Measurements from ENCODE around the gene SOSTDC1. TPM values are rescaled to one million over a fixed set of nuclear protein-coding genes. Genes with fewer than 3 reads are reported as not detected.

Gene SOSTDC1
- total RNA-seq, 2 experiments from 2014 or later: not detected

GRCh38 chr7:16412274-16413254, 53.0 kb downstream of the SOSTDC1 start:
- Histone ChIP-seq H3K27ac (ENCODE audit: low read depth, low read length, poor library complexity, severe bottlenecking) (no peak overlapping the region), H3K36me3 (ENCODE audit: insufficient read depth, low read length) (no peaks in the 10 kb centered on the region), H3K4me2 (ENCODE audit: low read length) (no peak overlapping the region), H3K9me2 (ENCODE audit: insufficient read depth, low read length) (no peaks in the 10 kb centered on the region), H2AFZ (ENCODE audit: low read length) (no peak overlapping the region), H3K4me1 (ENCODE audit: insufficient read depth, low read length, poor library complexity, severe bottlenecking) (no peaks in the 10 kb centered on the region), H4K20me1 (ENCODE audit: insufficient read depth, low read length) (no peaks in the 10 kb centered on the region), H3K9me3 (ENCODE audit: low read length) (no peaks in the 10 kb centered on the region), H3K79me2 (ENCODE audit: insufficient read depth, low read depth, low read length) (no peaks in the 10 kb centered on the region), H3K4me3 (ENCODE audit: low read depth, low read length, poor library complexity, severe bottlenecking) (no peak overlapping the region)
- intact Hi-C loops (cut with micrococcal nuclease; ENCODE audit: unreplicated experiment): no loop called here
- POLR2A ChIA-PET: interaction anchor here (0.8 kb wide), 1 partner anchor 9 kb away, joined by 4 read pairs; no protein-coding TSS in a partner anchor
- CTCF ChIA-PET (ENCODE audit: unreplicated experiment): no interaction called here
- no peak for DNase-seq (ENCODE audit: low spot score)
- no TSS peak for BruUV-seq (replicated peaks)
- TF ChIP-seq EZH2phosphoT487 (IDR thresholded peaks at IDR 0.05; ENCODE audit: borderline replicate concordance, low read depth, low read length): no peak

Small RNAs within 50 kb of the gene (small RNA-seq; reads per million reads assigned to genes)
- gene AC005014.3: not detected

Other genes with a start within 250 kb of the SOSTDC1 start
- gene CRPPA, start 44.2 kb downstream of the SOSTDC1 start, total RNA-seq (2014; rRNA removed; shearing (Covaris generic)): not detected in 2 replicates
- not detected in 2 replicates for gene CRPPA, start 44.2 kb downstream of the SOSTDC1 start, total RNA-seq (2022)
- gene LRRC72, start 61.1 kb upstream of the SOSTDC1 start, total RNA-seq (2014; rRNA removed; shearing (Covaris generic)): not detected in 2 replicates
- gene LRRC72, start 61.1 kb upstream of the SOSTDC1 start, total RNA-seq (2022): not detected in 2 replicates
- gene ANKMY2, start 180.0 kb upstream of the SOSTDC1 start, total RNA-seq (2014; rRNA removed; shearing (Covaris generic)): 10.3 and 11.9 TPM in 2 replicates
- 13.0 and 15.2 TPM in 2 replicates for gene ANKMY2, start 180.0 kb upstream of the SOSTDC1 start, total RNA-seq (2022)
- 66.8 and 84.9 TPM in 2 replicates for gene BZW2, start 180.4 kb upstream of the SOSTDC1 start, total RNA-seq (2014; rRNA removed; shearing (Covaris generic))
- gene BZW2, start 180.4 kb upstream of the SOSTDC1 start, total RNA-seq (2022): 75.2 and 81.6 TPM in 2 replicates